Activated CD8-positive, alpha-beta T cell treated with anti-CD3 and anti-CD28 coated beads for 36 hours (primary cell): ENCODE data around the gene NKIRAS2. TPM values are rescaled to one million over a fixed set of nuclear protein-coding genes. Genes with fewer than 3 reads are reported as not detected.

Experiments
- ATAC-seq: fragments of 200-7000 bp; cut with Tn5 transposase; one replicate; pipeline ENCODE4 v1.10.0; 2021; ENCODE audit warnings: mild to moderate bottlenecking, moderate library complexity
- CTCF ChIA-PET: fragments of 350-600 bp; sonication (Branson Sonifier 250); formaldehyde crosslinking; loops from one replicate; lab custom pipeline; 2021; ENCODE audit warnings: antibody characterized with exemption; lab: Charles Lee
- POLR2A ChIA-PET: fragments of 350-600 bp; sonication (Branson Sonifier 250); formaldehyde crosslinking; loops from one replicate; lab custom pipeline; 2021; ENCODE audit warnings: antibody characterized with exemption; lab: Charles Lee
- DNase-seq: peaks from one replicate; pipeline ENCODE4 v3.0.0-alpha.2; 2020
- H3K27ac Mint-ChIP-seq: one replicate; pipeline ENCODE4 v1.8.0; 2021; ENCODE audit warnings: mild to moderate bottlenecking, mixed read lengths
- H3K27me3 Mint-ChIP-seq: one replicate; pipeline ENCODE4 v1.8.0; 2021; ENCODE audit warnings: mixed read lengths
- H3K36me3 Mint-ChIP-seq: one replicate; pipeline ENCODE4 v1.8.0; 2021; ENCODE audit warnings: low read depth, mixed read lengths
- H3K4me1 Mint-ChIP-seq: one replicate; pipeline ENCODE4 v1.8.0; 2021; ENCODE audit warnings: low read depth, mixed read lengths
- H3K4me3 Mint-ChIP-seq: one replicate; pipeline ENCODE4 v1.8.0; 2021; ENCODE audit warnings: mild to moderate bottlenecking, moderate library complexity, mixed read lengths
- H3K9me3 Mint-ChIP-seq: one replicate; pipeline ENCODE4 v1.8.0; 2021; ENCODE audit warnings: mixed read lengths
- CTCF ChIP-seq: fragments of 200-600 bp; IDR thresholded peaks from one replicate; pipeline ENCODE4 v1.8.0; 2022; ENCODE audit warnings: antibody characterized with exemption, mild to moderate bottlenecking
- intact Hi-C: fragments of 100-400 bp; cut with micrococcal nuclease; formaldehyde crosslinking; loops from one replicate; pipeline ENCODE4 v1.10.0; 2022
- total RNA-seq, 2 experiments: library from RNA; stranded (reverse); gene quantifications; one replicate each; pipeline ENCODE4 v1.2.3, GENCODE V29; 2021

The NKIRAS2 gene
- total RNA-seq, 2 experiments from 2014 or later: 13.8 to 15.0 TPM

DNA sequence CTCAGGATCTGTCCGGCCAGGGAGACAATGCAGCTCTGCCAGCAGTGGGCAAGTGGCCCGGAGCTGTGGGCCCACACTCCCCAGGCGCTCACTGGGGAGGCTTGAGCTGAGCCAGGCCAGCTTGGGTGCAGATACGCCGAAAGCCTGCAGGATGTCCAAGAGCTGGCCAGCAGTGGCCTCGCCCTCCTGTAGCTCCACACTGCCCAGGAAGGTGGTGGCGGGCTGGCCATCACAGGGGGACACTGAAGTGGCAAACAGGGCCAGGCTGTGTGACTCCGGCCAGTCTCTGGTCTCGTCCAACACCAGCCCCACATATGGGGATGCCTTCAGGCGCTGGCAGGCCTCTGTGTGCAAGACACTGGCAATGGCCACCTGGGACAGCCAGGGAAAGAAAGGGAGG lies 20.9 kb downstream of the NKIRAS2 start:
- no peak overlapping the region for H3K27ac Mint-ChIP-seq
- TF ChIP-seq CTCF: no peak
- no peaks in the 10 kb centered on the region for H3K9me3 Mint-ChIP-seq
- DNase-seq (no peak), ATAC-seq (no peak)
- H3K27me3 Mint-ChIP-seq: peaks cover 2% of the 10 kb centered on the region
- CTCF ChIA-PET: interaction anchor here (0.8 to 3.9 kb wide), 8 partner anchors 10 to 79 kb away, joined by 3 to 13 read pairs (median 8); partner anchors contain the start of genes NKIRAS2 and ZNF385C
- intact Hi-C loops: no loop called here
- POLR2A ChIA-PET: interaction anchor here (0.5 to 1.6 kb wide), 2 partner anchors 18 to 490 kb away, joined by 3 read pairs; no protein-coding TSS in a partner anchor
- no peak overlapping the region for H3K4me3 Mint-ChIP-seq
- H3K36me3 Mint-ChIP-seq: no peaks in the 10 kb centered on the region
- no peaks in the 10 kb centered on the region for H3K4me1 Mint-ChIP-seq

GRCh38 chr17:42041619-42042018 lies 21.7 kb downstream of the NKIRAS2 start:
- intact Hi-C loops: no loop called here
- no peak for ATAC-seq
- CTCF ChIA-PET: interaction anchor here (0.8 to 3.9 kb wide), 6 partner anchors 8 to 80 kb away, joined by 3 to 13 read pairs (median 8); no protein-coding TSS in a partner anchor

DNA sequence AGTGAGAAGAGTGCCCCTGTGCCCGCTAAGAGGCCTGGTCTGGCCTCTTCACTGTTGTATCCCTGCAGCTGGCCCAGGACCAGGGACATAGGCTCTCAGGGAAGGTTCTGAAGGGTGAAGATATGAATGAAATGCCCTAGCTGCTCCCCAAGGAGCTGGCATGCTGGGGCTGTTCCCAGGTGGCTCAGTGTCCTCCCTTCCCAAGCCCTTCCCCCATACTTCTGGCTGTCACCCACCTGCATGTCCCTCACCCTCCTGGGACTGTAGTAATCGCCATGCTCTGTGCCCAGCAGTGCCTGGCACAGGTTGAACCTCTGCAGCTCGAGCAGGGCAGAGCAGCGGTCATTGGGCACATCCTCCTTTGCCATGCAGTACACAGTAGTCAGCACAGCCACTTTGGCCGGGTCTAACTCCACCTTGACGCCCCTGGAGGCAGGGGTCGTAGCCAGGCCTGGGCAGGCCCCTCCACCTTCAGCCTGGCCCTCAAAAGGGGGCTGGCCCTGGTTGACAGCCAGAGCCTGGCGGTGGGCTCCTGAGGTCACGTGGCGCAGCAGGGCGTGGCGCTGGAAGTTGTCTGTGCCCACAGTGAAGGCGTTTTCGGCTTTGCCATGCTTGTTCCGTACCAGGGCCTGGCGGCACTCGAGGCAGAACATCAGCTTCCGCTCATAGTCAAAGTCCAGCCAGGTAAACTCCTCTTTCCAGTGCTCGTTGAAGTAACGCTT lies 22.9 kb downstream of the NKIRAS2 start:
- no peak for DNase-seq
- Mint-ChIP-seq H3K36me3 (no peaks in the 10 kb centered on the region), H3K27me3 (peaks cover 2% of the 10 kb centered on the region), H3K4me1 (no peaks in the 10 kb centered on the region), H3K4me3 (no peak overlapping the region), H3K9me3 (no peaks in the 10 kb centered on the region), H3K27ac (no peak overlapping the region)
- ATAC-seq: no peak
- ChIA-PET CTCF (interaction anchor here (1.8 to 3.9 kb wide), 2 partner anchors 17 to 59 kb away, joined by 8 to 13 read pairs; no protein-coding TSS in a partner anchor), POLR2A (no interaction called here)
- intact Hi-C loops: no loop called here
- TF ChIP-seq CTCF: no peak

More at GRCh38 chr17:42041619-42042018, 21.7 kb downstream of the NKIRAS2 start:
- no peaks in the 10 kb centered on the region for H3K9me3 Mint-ChIP-seq
- TF ChIP-seq CTCF: no peak
- no peaks in the 10 kb centered on the region for H3K36me3 Mint-ChIP-seq
- H3K4me3 Mint-ChIP-seq: no peak overlapping the region
- POLR2A ChIA-PET: interaction anchor here (1.6 kb wide), 1 partner anchor 19 kb away, joined by 3 read pairs; no protein-coding TSS in a partner anchor
- no peak overlapping the region for H3K27ac Mint-ChIP-seq
- no peak for DNase-seq
- peaks cover 2% of the 10 kb centered on the region for H3K27me3 Mint-ChIP-seq
- no peaks in the 10 kb centered on the region for H3K4me1 Mint-ChIP-seq

DNA sequence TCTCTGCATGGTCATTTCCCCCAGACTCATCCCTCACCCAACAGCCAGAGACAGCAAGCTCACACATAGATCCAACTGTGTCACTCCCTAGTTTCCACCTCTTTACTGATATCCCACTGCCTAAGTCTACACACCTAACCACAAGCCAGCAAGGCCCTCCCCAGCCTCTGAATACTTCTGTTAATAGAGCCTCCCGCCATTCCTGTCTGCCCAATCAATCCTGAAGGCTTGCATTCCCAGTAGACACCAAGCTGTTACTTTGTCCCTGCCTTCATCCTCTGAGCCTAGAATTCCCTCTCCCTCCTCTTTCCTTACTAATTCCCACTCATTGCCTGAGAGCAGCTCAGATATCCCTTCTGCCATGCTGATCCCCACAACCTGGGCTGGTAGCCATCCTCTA lies 25.8 kb downstream of the NKIRAS2 start:
- ATAC-seq: no peak
- DNase-seq: no peak
- Mint-ChIP-seq H3K9me3 (no peaks in the 10 kb centered on the region), H3K27ac (no peak overlapping the region), H3K27me3 (peaks cover 8% of the 10 kb centered on the region), H3K4me1 (peaks cover 2% of the 10 kb centered on the region), H3K36me3 (no peaks in the 10 kb centered on the region), H3K4me3 (no peak overlapping the region)
- intact Hi-C loops: no loop called here
- TF ChIP-seq CTCF: no peak
- CTCF ChIA-PET: interaction anchor here (1.4 to 2.0 kb wide), 4 partner anchors 17 to 56 kb away, joined by 4 to 8 read pairs (median 6); no protein-coding TSS in a partner anchor
- POLR2A ChIA-PET: interaction anchor here (0.6 kb wide), 1 partner anchor 91 kb away, joined by 3 read pairs; no protein-coding TSS in a partner anchor

DNA sequence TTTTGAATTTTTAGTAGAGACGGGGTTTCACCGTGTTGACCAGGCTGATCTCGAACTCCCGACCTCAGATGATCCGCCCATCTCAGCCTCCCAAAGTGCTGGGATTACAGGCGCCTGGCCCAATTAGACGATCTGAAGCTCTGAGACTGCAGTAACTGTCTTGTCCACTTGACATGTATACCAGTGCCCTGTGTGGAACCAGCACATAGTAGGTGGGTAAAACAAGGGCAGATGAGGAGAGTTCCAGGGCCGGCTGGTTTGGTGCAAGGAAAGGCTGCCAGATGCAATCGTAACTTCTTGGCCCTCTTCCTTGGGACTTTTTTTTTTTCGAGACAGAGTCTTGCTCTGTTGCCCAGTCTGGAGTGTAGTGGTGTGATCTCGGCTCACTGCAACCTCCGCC lies 27.5 kb downstream of the NKIRAS2 start:
- H3K36me3 Mint-ChIP-seq: no peaks in the 10 kb centered on the region
- peaks cover 18% of the 10 kb centered on the region for H3K27me3 Mint-ChIP-seq
- no peak overlapping the region for H3K4me3 Mint-ChIP-seq
- no peak overlapping the region for H3K27ac Mint-ChIP-seq
- no peaks in the 10 kb centered on the region for H3K9me3 Mint-ChIP-seq
- POLR2A ChIA-PET: no interaction called here
- TF ChIP-seq CTCF: no peak
- CTCF ChIA-PET: interaction anchor here (1.0 kb wide), 1 partner anchor 11 kb away, joined by 3 read pairs; no protein-coding TSS in a partner anchor
- ATAC-seq: no peak
- intact Hi-C loops: no loop called here
- peaks cover 2% of the 10 kb centered on the region for H3K4me1 Mint-ChIP-seq
- DNase-seq: no peak
